ENCODE data around the gene GAP43.

GAP43 gene

GRCh38 chr3:115623044-115623868 lies at the start of gene GAP43:
Gene GAP43, plus strand, starts transcription at chr3:115623510. Its CDS starts 180 bp downstream, at chr3:115623690.
- H3K4me3 ChIP-seq (ENCODE audit: low read depth, low read length), result no peak within 1 kb of the TSS
- no peak for DNase-seq (ENCODE audit: low read depth)
- TF ChIP-seq, protein P1, sequence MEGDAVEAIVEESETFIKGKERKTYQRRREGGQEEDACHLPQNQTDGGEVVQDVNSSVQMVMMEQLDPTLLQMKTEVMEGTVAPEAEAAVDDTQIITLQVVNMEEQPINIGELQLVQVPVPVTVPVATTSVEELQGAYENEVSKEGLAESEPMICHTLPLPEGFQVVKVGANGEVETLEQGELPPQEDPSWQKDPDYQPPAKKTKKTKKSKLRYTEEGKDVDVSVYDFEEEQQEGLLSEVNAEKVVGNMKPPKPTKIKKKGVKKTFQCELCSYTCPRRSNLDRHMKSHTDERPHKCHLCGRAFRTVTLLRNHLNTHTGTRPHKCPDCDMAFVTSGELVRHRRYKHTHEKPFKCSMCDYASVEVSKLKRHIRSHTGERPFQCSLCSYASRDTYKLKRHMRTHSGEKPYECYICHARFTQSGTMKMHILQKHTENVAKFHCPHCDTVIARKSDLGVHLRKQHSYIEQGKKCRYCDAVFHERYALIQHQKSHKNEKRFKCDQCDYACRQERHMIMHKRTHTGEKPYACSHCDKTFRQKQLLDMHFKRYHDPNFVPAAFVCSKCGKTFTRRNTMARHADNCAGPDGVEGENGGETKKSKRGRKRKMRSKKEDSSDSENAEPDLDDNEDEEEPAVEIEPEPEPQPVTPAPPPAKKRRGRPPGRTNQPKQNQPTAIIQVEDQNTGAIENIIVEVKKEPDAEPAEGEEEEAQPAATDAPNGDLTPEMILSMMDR (IDR thresholded peaks at IDR 0.05; ENCODE audit: control insufficient read depth, extremely low read depth, insufficient read depth), result no peak

GRCh38 chr3:115576325-115576875 lies 46.9 kb upstream of the GAP43 start:
- no peak for DNase-seq (ENCODE audit: low read depth)
- H3K4me3 ChIP-seq (ENCODE audit: low read depth, low read length), result no peak overlapping the region
- TF ChIP-seq, protein P1 (IDR thresholded peaks at IDR 0.05; ENCODE audit: control insufficient read depth, extremely low read depth, insufficient read depth), result no peak

- H3K4me3 ChIP-seq (ENCODE audit: low read depth, low read length), result no peak overlapping the region
- TF ChIP-seq, protein P1 (IDR thresholded peaks at IDR 0.05; ENCODE audit: control insufficient read depth, extremely low read depth, insufficient read depth), result no peak
- no peak for DNase-seq (ENCODE audit: low read depth)
Observed at GRCh38 chr3:115577000-115577399, 46.3 kb upstream of the GAP43 start.

- no peak for DNase-seq (ENCODE audit: low read depth)
- no peak overlapping the region for H3K4me3 ChIP-seq (ENCODE audit: low read depth, low read length)
- TF ChIP-seq, protein P1 (IDR thresholded peaks at IDR 0.05; ENCODE audit: control insufficient read depth, extremely low read depth, insufficient read depth), result no peak
Observed at GRCh38 chr3:115578331-115578730, 45.0 kb upstream of the GAP43 start.

DNA sequence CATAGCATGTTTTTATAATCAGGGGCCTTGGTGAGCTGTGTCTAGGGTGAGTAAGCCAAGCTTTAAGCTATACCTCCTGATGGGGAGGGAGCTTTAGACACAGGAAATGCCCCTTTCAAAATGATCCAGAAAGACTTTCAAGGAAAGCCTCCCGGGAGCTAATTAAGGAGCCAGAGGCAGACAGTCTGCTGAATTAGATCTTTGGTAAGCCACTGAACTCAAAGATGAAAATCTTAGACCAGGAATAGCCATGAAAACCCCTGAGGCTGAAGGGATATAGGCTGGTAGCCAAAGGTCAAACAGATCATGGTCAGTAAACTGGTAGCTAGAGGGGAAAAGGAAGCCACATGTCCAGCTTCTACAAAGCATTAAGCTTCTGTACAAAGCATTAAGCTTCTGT lies 42.7 kb upstream of the GAP43 start:
- TF ChIP-seq, protein P1 (IDR thresholded peaks at IDR 0.05; ENCODE audit: control insufficient read depth, extremely low read depth, insufficient read depth), result no peak
- no peak for DNase-seq (ENCODE audit: low read depth)

DNA sequence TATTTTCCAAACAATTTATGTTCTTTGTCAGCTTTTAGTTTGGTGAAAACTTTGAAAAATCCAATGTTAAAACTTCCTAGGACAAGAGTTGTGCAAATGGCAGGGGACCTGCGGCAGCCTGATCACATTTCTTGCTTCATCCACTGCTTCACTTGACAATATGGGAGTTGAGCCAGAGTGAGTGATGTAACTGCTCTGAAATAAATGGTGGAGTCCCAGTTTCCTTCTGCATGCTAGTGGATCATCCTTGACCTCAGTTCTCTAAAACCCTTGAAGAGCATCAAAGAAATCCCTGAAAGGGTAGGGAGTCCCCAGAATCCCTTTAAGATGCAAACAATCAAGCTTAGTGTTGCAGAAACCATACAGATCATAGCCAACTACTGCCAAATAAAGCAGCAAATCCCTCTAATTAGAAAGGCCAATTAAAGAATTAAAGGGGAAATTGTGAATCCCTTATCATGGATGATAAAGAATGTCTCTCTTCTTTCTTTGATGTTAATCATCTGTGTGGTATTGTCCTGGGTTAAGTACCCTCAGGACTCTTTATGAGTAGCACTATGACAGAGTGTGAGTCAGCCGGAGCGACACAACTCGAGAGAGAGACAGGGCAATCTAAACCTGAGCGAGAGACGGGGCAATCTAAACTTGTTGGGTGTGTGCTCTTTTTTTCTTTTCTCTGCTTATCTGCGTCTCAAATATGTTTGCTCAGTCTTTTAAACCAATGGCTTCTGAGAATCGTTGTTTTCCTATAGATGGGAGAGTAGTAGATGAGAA lies 41.8 kb upstream of the GAP43 start:
- no peak overlapping the region for H3K4me3 ChIP-seq (ENCODE audit: low read depth, low read length)
- TF ChIP-seq, protein P1 (IDR thresholded peaks at IDR 0.05; ENCODE audit: control insufficient read depth, extremely low read depth, insufficient read depth), result no peak
- DNase-seq (ENCODE audit: low read depth), result no peak

More for the DNA sequence above, 42.7 kb upstream of the GAP43 start:
- H3K4me3 ChIP-seq (ENCODE audit: low read depth, low read length), result no peak overlapping the region
